GM23338 (cell line): ENCODE data around the gene S100B. TPM values are rescaled to one million over a fixed set of nuclear protein-coding genes. Genes with fewer than 3 reads are reported as not detected.

Experiments
- ATAC-seq: fragments of 200-7000 bp; cut with Tn5 transposase; 3 replicates; pipeline ENCODE4 v1.9.1; 2020
- DNase-seq: peaks from one replicate; pipeline ENCODE4 v3.0.0-alpha.2; 2015; ENCODE audit warnings: low spot score
- H2AFZ ChIP-seq: fragments of 200-600 bp; sonication (generic); 2 replicates; pipeline ENCODE4 v1.8.0; 2016; ENCODE audit warnings: antibody characterized with exemption, mild to moderate bottlenecking, moderate library complexity
- H3F3A ChIP-seq: fragments of 200-600 bp; sonication (generic); replicated peaks from 2 replicates; pipeline ENCODE4 v1.8.0; 2017; ENCODE audit warnings: antibody characterized with exemption, mixed run types, low read depth
- H3K27ac ChIP-seq: fragments of 200-600 bp; sonication (generic); 2 replicates; pipeline ENCODE4 v1.6.1; 2016; ENCODE audit warnings: low read depth
- H3K27me3 ChIP-seq: fragments of 200-600 bp; sonication (generic); 2 replicates; pipeline ENCODE4 v1.8.0; 2016; ENCODE audit warnings: mild to moderate bottlenecking, mixed run types, moderate library complexity; ENCODE audit not compliant: insufficient read depth
- H3K36me3 ChIP-seq: fragments of 200-600 bp; sonication (generic); 2 replicates; pipeline ENCODE4 v1.8.0; 2016; ENCODE audit warnings: mild to moderate bottlenecking; ENCODE audit not compliant: insufficient read depth
- H3K4me1 ChIP-seq: fragments of 200-600 bp; sonication (generic); 2 replicates; pipeline ENCODE4 v1.8.0; 2016; ENCODE audit warnings: mild to moderate bottlenecking, moderate library complexity; ENCODE audit not compliant: insufficient read depth
- H3K4me2 ChIP-seq: fragments of 200-600 bp; sonication (generic); 2 replicates; pipeline ENCODE4 v1.7.1; 2017; ENCODE audit warnings: mixed run types
- H3K4me3 ChIP-seq: fragments of 200-600 bp; sonication (generic); 2 replicates; pipeline ENCODE4 v1.6.1; 2016; ENCODE audit warnings: mixed run types
- H3K79me2 ChIP-seq: fragments of 200-600 bp; sonication (generic); replicated peaks from 2 replicates; pipeline ENCODE4 v1.8.0; 2017; ENCODE audit warnings: mild to moderate bottlenecking; ENCODE audit not compliant: insufficient read depth
- H3K9me2 ChIP-seq: fragments of 200-600 bp; sonication (generic); 2 replicates; pipeline ENCODE4 v1.8.0; 2017; ENCODE audit not compliant: insufficient read depth
- H4K20me1 ChIP-seq: fragments of 200-600 bp; sonication (generic); replicated peaks from 2 replicates; pipeline ENCODE4 v1.8.0; 2017; ENCODE audit warnings: mild to moderate bottlenecking; ENCODE audit not compliant: insufficient read depth
- H3K27ac Mint-ChIP-seq: 2 replicates; pipeline ENCODE4 v1.8.0; 2020; ENCODE audit warnings: inconsistent platforms, mild to moderate bottlenecking, moderate library complexity, mixed read lengths
- H3K27me3 Mint-ChIP-seq: 3 replicates; pipeline ENCODE4 v1.8.0; 2022; ENCODE audit warnings: low read depth, mild to moderate bottlenecking, moderate library complexity, mixed read lengths, inconsistent platforms; ENCODE audit not compliant: insufficient read depth, poor library complexity
- H3K36me3 Mint-ChIP-seq: 3 replicates; pipeline ENCODE4 v1.8.0; 2021; ENCODE audit warnings: low read depth, mild to moderate bottlenecking, inconsistent platforms, moderate library complexity, mixed read lengths
- H3K4me1 Mint-ChIP-seq: 3 replicates; pipeline ENCODE4 v1.8.0; 2020; ENCODE audit warnings: mild to moderate bottlenecking, inconsistent platforms, mixed read lengths
- H3K4me3 Mint-ChIP-seq: 3 replicates; pipeline ENCODE4 v1.8.0; 2021; ENCODE audit warnings: moderate library complexity, mild to moderate bottlenecking, inconsistent platforms, mixed read lengths
- H3K9me3 Mint-ChIP-seq: 3 replicates; pipeline ENCODE4 v1.8.0; 2020; ENCODE audit warnings: moderate library complexity, mild to moderate bottlenecking, inconsistent platforms, mixed read lengths
- CREB1 ChIP-seq: fragments of 250-450 bp; sonication (Bioruptor Pico); IDR thresholded peaks from 2 replicates; pipeline ENCODE4 v1.5.0; 2020; ENCODE audit warnings: low read depth, mild to moderate bottlenecking, moderate library complexity
- EZH2phosphoT487 ChIP-seq: fragments of 200-600 bp; sonication (generic); IDR thresholded peaks from one replicate; pipeline ENCODE4 v1.8.1; 2018; ENCODE audit warnings: antibody characterized with exemption; ENCODE audit not compliant: unreplicated experiment
- JUNB ChIP-seq: IDR thresholded peaks from one replicate; pipeline ENCODE4 v1.6.1; 2016; ENCODE audit warnings: antibody characterized with exemption; ENCODE audit not compliant: unreplicated experiment
- REST ChIP-seq: IDR thresholded peaks from one replicate; pipeline ENCODE4 v1.6.1; 2018; ENCODE audit warnings: antibody characterized with exemption; ENCODE audit not compliant: unreplicated experiment
- ZNF331 ChIP-seq: fragments of 250-450 bp; sonication (Bioruptor Pico); IDR thresholded peaks from 2 replicates; pipeline ENCODE4 v1.5.0; 2020; ENCODE audit warnings: low read depth, mild to moderate bottlenecking, moderate library complexity
- polyA plus RNA-seq: library from polyadenylated mRNA; unstranded; fragments of >200 nt; fragmentation: Nextera tagmentation; extraction: Ambion mirVana; gene quantifications from 2 replicates; pipeline ENCODE4 v1.2.1, GENCODE V29; 2016
- total RNA-seq: library from RNA; depleted of rRNA; stranded (reverse); fragments of >200 nt; shearing (Covaris generic); gene quantifications from 2 replicates; pipeline ENCODE4 v1.2.3, GENCODE V29; 2014
- TF ChIP-seq, protein P1 (sequence below): IDR thresholded peaks from 2 replicates; pipeline ENCODE4 v1.6.1; 2016; ENCODE audit warnings: antibody characterized with exemption

S100B gene
- total and polyA plus RNA-seq, 2 experiments from 2014 or later = 0.97 to 1.5 TPM

GRCh38 chr21:46619846-46620245 is 15.0 kb upstream of the S100B start (continued):
- TF ChIP-seq, protein P1, sequence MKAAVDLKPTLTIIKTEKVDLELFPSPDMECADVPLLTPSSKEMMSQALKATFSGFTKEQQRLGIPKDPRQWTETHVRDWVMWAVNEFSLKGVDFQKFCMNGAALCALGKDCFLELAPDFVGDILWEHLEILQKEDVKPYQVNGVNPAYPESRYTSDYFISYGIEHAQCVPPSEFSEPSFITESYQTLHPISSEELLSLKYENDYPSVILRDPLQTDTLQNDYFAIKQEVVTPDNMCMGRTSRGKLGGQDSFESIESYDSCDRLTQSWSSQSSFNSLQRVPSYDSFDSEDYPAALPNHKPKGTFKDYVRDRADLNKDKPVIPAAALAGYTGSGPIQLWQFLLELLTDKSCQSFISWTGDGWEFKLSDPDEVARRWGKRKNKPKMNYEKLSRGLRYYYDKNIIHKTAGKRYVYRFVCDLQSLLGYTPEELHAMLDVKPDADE = no peak
- TF ChIP-seq ZNF331 (no peak), JUNB (no peak)

DNA sequence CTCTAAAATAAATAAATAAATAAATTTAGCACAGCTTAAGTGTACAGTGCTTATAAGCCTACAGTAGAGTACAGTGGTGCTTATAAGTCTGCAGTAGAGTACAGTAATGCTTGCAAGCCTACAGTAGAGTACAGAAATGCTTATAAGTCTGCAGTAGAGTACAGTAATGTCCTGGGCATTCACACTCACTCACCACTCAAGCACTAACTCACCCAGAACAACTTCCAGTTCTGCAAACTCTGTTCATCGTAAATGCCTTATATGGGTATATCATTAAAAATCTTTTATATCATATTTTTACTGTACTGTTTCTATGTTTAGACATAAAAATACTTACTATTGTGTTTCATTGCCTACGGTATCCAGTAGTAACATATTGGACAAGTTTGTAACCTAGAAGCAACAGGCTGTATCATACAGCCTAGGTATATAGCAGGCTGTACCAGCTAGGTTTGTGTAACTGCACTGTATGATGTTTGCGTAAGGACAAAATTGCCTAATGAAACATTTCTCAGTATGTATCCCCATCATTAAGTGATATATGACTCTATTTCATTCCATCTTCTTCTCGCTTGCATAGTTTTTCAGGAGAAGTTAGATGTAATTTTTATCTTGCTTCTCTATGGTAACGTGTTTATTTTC is 14.0 kb upstream of the S100B start:
- Histone ChIP-seq H3K9me2 (0 out of 2 replicates have a peak, but pooled peaks cover 3% of the 10 kb centered on the region), H3K27ac (no peak overlapping the region), H4K20me1 (no peaks in the 10 kb centered on the region), H3K36me3 (no peaks in the 10 kb centered on the region), H3F3A (no peaks in the 10 kb centered on the region), H3K79me2 (no peaks in the 10 kb centered on the region), H3K4me1 (peaks cover 2% of the 10 kb centered on the region), H3K27me3 (no peaks in the 10 kb centered on the region), H2AFZ (no peak overlapping the region), H3K4me2 (no peak overlapping the region), H3K4me3 (no peak overlapping the region)
- DNase-seq (no peak), ATAC-seq (no peak)
- no peak overlapping the region for H3K4me3 Mint-ChIP-seq
- H3K4me1 Mint-ChIP-seq = peaks cover 9% of the 10 kb centered on the region; the same call in 2 of the 3 replicates
- peaks cover 7% of the 10 kb centered on the region for H3K27me3 Mint-ChIP-seq
- TF ChIP-seq EZH2phosphoT487 (no peak), REST (no peak)
- H3K9me3 Mint-ChIP-seq = no peaks in the 10 kb centered on the region; the same call in 2 of the 3 replicates
- no peaks in the 10 kb centered on the region for H3K36me3 Mint-ChIP-seq
- H3K27ac Mint-ChIP-seq = no peak overlapping the region

DNA sequence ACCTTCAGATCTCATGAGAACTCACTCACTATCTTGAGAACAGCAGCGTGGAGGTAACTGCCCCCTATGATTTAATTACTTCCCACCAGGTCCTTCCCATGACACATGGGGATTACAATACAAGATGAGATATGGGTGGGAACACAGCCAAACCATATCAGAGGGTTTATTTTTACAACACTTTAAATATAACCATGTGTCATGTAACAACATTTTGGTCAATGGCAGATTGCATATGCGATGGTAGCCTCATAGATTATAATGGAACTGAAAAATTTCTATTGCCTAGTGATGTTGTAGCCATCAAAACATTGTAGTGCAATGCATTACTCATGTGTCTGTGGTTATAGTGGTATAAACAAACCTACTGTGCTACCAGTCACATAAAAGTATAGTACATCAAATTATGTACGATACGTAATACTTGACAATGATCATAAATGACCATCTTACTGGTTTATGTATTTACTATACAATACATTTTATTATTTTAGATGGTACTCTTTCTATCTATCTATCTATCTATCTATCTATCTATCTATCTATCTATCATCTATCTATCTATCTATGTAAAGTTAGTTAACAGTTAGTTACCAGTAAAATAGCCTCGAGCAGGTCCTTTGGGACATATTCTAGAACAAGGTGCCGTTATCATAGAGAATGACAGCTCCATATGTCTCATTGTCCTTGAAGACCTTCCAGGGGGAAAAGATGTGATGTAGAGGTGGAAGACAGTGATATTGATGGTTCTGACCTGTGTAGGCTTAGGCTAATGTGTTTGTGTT is 12.6 kb upstream of the S100B start:
- H3K4me1 ChIP-seq = peaks cover 2% of the 10 kb centered on the region
- peaks cover 9% of the 10 kb centered on the region; the same call in 2 of the 3 replicates for H3K4me1 Mint-ChIP-seq
- H3K27ac ChIP-seq = no peak overlapping the region
- H3K4me2 ChIP-seq = no peak overlapping the region
- H2AFZ ChIP-seq = no peak overlapping the region
- H3K4me3 Mint-ChIP-seq = no peak overlapping the region
- H3K36me3 Mint-ChIP-seq = no peaks in the 10 kb centered on the region
- H3K9me3 Mint-ChIP-seq = no peaks in the 10 kb centered on the region
- 0 out of 2 replicates have a peak, but pooled peaks cover 3% of the 10 kb centered on the region for H3K9me2 ChIP-seq
- DNase-seq (no peak), ATAC-seq (no peak)
- H3K27me3 ChIP-seq = no peaks in the 10 kb centered on the region
- H3F3A ChIP-seq = no peaks in the 10 kb centered on the region
- no peak overlapping the region for H3K4me3 ChIP-seq
- no peaks in the 10 kb centered on the region for H3K36me3 ChIP-seq
- peaks cover 5% of the 10 kb centered on the region for H3K27me3 Mint-ChIP-seq
- TF ChIP-seq ZNF331 (no peak), JUNB (no peak), CREB1 (CRISPR knock-in tag) (no peak)
- H4K20me1 ChIP-seq = no peaks in the 10 kb centered on the region
- no peaks in the 10 kb centered on the region for H3K79me2 ChIP-seq
- no peak overlapping the region for H3K27ac Mint-ChIP-seq
